WTC11 (cell line): Measurements from ENCODE around the gene RBCK1. TPM values are rescaled to one million over a fixed set of nuclear protein-coding genes. Genes with fewer than 3 reads are reported as not detected.
"Not testable (repeated sequence)": the region's sequence is repeated elsewhere in the genome, so short reads cannot be mapped to it uniquely, and the experiment has no call there.

ENCODE experiments used
- ATAC-seq: fragments of 200-7000 bp; cut with Tn5 transposase; 2 replicates; pipeline ENCODE4 v1.10.0; 2021; ENCODE audit warnings: mild to moderate bottlenecking, moderate library complexity
- CTCF ChIA-PET: fragments of 300-600 bp; sonication (Branson Sonifier 250); formaldehyde crosslinking; loops from one replicate; lab custom pipeline; 2021; ENCODE audit warnings: antibody characterized with exemption; lab: Charles Lee
- POLR2A ChIA-PET: fragments of 350-600 bp; sonication (Branson Sonifier 250); formaldehyde crosslinking; loops from one replicate; lab custom pipeline; 2021; ENCODE audit warnings: antibody characterized with exemption; lab: Charles Lee
- DNase-seq: peaks from one replicate; pipeline ENCODE4 v3.0.0; 2021; ENCODE audit warnings: low spot score
- H3K27ac Mint-ChIP-seq: 2 replicates; pipeline ENCODE4 v1.8.0; 2021; ENCODE audit warnings: mixed read lengths
- H3K27me3 Mint-ChIP-seq: 2 replicates; pipeline ENCODE4 v1.8.0; 2021; ENCODE audit warnings: low read depth, mild to moderate bottlenecking, moderate library complexity, mixed read lengths
- H3K36me3 Mint-ChIP-seq: 2 replicates; pipeline ENCODE4 v1.8.0; 2021; ENCODE audit warnings: mixed read lengths
- H3K4me1 Mint-ChIP-seq: 2 replicates; pipeline ENCODE4 v1.8.0; 2022; ENCODE audit warnings: mixed read lengths
- H3K4me3 Mint-ChIP-seq: 2 replicates; pipeline ENCODE4 v1.8.0; 2021; ENCODE audit warnings: mild to moderate bottlenecking, moderate library complexity, mixed read lengths
- H3K9me3 Mint-ChIP-seq: 2 replicates; pipeline ENCODE4 v1.8.0; 2021; ENCODE audit warnings: mixed read lengths
- AR ChIP-seq: fragments of 250-450 bp; sonication (Bioruptor Pico); IDR thresholded peaks from 2 replicates; pipeline ENCODE4 v1.9.0; 2021; ENCODE audit warnings: mild to moderate bottlenecking
- CREB1 ChIP-seq: sonication (generic); formaldehyde crosslinking; IDR thresholded peaks from 2 replicates; pipeline ENCODE4 v1.8.0; 2023; ENCODE audit warnings: mild to moderate bottlenecking, missing genetic modification reagents
- ELF4 ChIP-seq: sonication (generic); formaldehyde crosslinking; IDR thresholded peaks from 2 replicates; pipeline ENCODE4 v1.8.1; 2022; ENCODE audit warnings: low read depth, mild to moderate bottlenecking, moderate library complexity, missing genetic modification reagents
- FOXK1 ChIP-seq: sonication (generic); formaldehyde crosslinking; IDR thresholded peaks from 2 replicates; pipeline ENCODE4 v1.8.0; 2022; ENCODE audit warnings: mild to moderate bottlenecking, moderate library complexity, missing genetic modification reagents
- FOXP1 ChIP-seq: sonication (generic); formaldehyde crosslinking; IDR thresholded peaks from 2 replicates; pipeline ENCODE4 v1.8.0; 2022; ENCODE audit warnings: missing genetic modification reagents, mild to moderate bottlenecking, moderate library complexity, borderline replicate concordance
- GRHL2 ChIP-seq: fragments of 250-450 bp; sonication (Bioruptor Pico); IDR thresholded peaks from 2 replicates; pipeline ENCODE4 v1.8.0; 2022; ENCODE audit warnings: mild to moderate bottlenecking, moderate library complexity; ENCODE audit not compliant: insufficient replicate concordance, severe bottlenecking
- GTF2I ChIP-seq: fragments of 250-450 bp; sonication (Bioruptor Pico); conservative IDR thresholded peaks from 2 replicates; pipeline ENCODE4 v1.4.0; 2021; ENCODE audit warnings: mild to moderate bottlenecking
- MAX ChIP-seq: sonication (generic); formaldehyde crosslinking; IDR thresholded peaks from 2 replicates; pipeline ENCODE4 v1.8.0; 2022; ENCODE audit warnings: mild to moderate bottlenecking, missing genetic modification reagents
- NR2C2 ChIP-seq: sonication (generic); formaldehyde crosslinking; IDR thresholded peaks from 2 replicates; pipeline ENCODE4 v1.8.0; 2022; ENCODE audit warnings: mild to moderate bottlenecking, missing genetic modification reagents
- RORB ChIP-seq: fragments of 250-450 bp; sonication (Bioruptor Pico); IDR thresholded peaks from 2 replicates; pipeline ENCODE4 v1.9.0; 2021; ENCODE audit warnings: mild to moderate bottlenecking
- SMAD4 ChIP-seq: sonication (generic); formaldehyde crosslinking; IDR thresholded peaks from 2 replicates; pipeline ENCODE4 v1.8.0; 2022; ENCODE audit warnings: mild to moderate bottlenecking, missing genetic modification reagents
- ZBTB21 ChIP-seq: sonication (generic); formaldehyde crosslinking; IDR thresholded peaks from 2 replicates; pipeline ENCODE4 v1.8.1; 2023; ENCODE audit warnings: mild to moderate bottlenecking, missing genetic modification reagents, borderline replicate concordance
- ZNF317 ChIP-seq: sonication (generic); formaldehyde crosslinking; IDR thresholded peaks from 2 replicates; pipeline ENCODE4 v1.8.1; 2023; ENCODE audit warnings: low read depth, mild to moderate bottlenecking, moderate library complexity, missing genetic modification reagents, borderline replicate concordance
- total RNA-seq: library from RNA; stranded (reverse); gene quantifications from 3 replicates; pipeline ENCODE4 v1.2.3, GENCODE V29; 2021
- TF ChIP-seq, protein P1 (sequence below): fragments of 250-450 bp; sonication (Bioruptor Pico); IDR thresholded peaks from 2 replicates; pipeline ENCODE4 v1.9.0; 2021; ENCODE audit warnings: moderate library complexity, mild to moderate bottlenecking, inconsistent platforms, borderline replicate concordance
- TF ChIP-seq, protein P2 (sequence below): fragments of 250-450 bp; sonication (Bioruptor Pico); IDR thresholded peaks from 2 replicates; pipeline ENCODE4 v1.9.0; 2021; ENCODE audit warnings: mild to moderate bottlenecking, borderline replicate concordance
- TF ChIP-seq, protein P3 (sequence below): sonication (generic); formaldehyde crosslinking; IDR thresholded peaks from 2 replicates; pipeline ENCODE4 v1.8.0; 2023; ENCODE audit warnings: missing genetic modification reagents, mild to moderate bottlenecking, borderline replicate concordance
- TF ChIP-seq, protein P4 (sequence below): fragments of 200-600 bp; IDR thresholded peaks from 2 replicates; pipeline ENCODE4 v1.8.0; 2022; ENCODE audit warnings: antibody characterized with exemption
- TF ChIP-seq, protein P5 (sequence below): sonication (generic); formaldehyde crosslinking; IDR thresholded peaks from 2 replicates; pipeline ENCODE4 v1.8.1; 2022; ENCODE audit warnings: low read depth, missing genetic modification reagents, borderline replicate concordance

The RBCK1 gene
- total RNA-seq, 1 experiment from 2014 or later = 75.2 TPM

DNA sequence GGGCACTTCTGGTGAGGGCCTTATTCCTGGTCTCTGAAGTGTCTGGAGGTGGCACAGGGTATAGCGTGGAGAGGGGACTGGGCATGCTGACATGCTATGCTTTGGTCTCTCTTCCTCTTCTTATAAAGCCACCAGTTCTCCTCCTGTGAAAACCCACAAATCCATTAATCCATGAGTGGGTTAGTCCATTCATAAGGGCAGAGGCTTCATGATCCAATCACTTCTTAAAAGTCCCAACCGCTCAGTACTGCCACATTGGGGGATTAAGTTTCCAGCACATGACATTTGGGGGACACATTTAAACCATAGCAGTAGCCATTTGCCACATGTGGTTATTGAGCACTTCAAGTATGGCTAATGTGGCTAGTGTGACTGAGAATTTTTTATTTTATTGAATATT lies 31.3 kb upstream of the RBCK1 start (continued):
- TF ChIP-seq, protein P1, sequence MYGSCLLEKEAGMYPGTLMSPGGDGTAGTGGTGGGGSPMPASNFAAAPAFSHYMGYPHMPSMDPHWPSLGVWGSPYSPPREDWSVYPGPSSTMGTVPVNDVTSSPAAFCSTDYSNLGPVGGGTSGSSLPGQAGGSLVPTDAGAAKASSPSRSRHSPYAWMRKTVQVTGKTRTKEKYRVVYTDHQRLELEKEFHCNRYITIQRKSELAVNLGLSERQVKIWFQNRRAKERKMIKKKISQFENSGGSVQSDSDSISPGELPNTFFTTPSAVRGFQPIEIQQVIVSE (CRISPR knock-in tag) = no peak
- no peak for TF ChIP-seq CREB1 (CRISPR knock-in tag)
- no peak for TF ChIP-seq ELF4 (CRISPR knock-in tag)
- TF ChIP-seq AR (CRISPR knock-in tag) = no peak
- no peak for TF ChIP-seq ZBTB21
- TF ChIP-seq FOXK1 (CRISPR knock-in tag) = no peak
- TF ChIP-seq FOXP1 (CRISPR knock-in tag) = no peak
- no peak for TF ChIP-seq SMAD4 (CRISPR knock-in tag)

DNA sequence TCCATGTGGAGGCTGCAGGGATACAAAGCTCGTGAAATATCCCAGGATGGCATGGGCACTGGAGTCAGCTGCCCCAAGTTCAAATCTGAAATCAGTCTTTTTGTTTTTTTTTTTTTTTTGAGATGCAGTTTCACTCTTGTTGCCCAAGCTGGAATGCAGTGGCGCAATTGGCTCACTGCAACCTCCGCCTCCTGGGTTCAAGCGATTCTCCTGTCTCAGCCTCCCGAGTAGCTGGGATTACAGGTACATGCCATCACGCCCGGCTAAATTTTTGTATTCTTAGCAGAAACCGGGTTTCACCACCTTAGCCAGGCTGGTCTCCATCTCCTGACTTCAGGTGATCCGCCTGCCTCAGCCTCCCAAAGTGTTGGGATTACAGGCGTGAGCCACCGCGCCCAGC lies 30.5 kb upstream of the RBCK1 start:
- H3K27me3 Mint-ChIP-seq = peaks cover 21% of the 10 kb centered on the region
- H3K36me3 Mint-ChIP-seq, CTCF ChIA-PET, H3K4me1 Mint-ChIP-seq, DNase-seq, H3K9me3 Mint-ChIP-seq, H3K27ac Mint-ChIP-seq, ATAC-seq, POLR2A ChIA-PET, H3K4me3 Mint-ChIP-seq: not testable (repeated sequence)

GRCh38 chr20:378961-379336 lies 29.1 kb upstream of the RBCK1 start:
- H3K4me3 Mint-ChIP-seq = no peak overlapping the region
- ATAC-seq (no peak), DNase-seq (no peak)
- POLR2A ChIA-PET = interaction anchor here (0.7 to 1.1 kb wide), 2 partner anchors 68 to 330 kb away, joined by 4 read pairs; no protein-coding TSS in a partner anchor
- H3K27me3 Mint-ChIP-seq = peaks cover 30% of the 10 kb centered on the region
- no peaks in the 10 kb centered on the region for H3K4me1 Mint-ChIP-seq
- no peaks in the 10 kb centered on the region for H3K36me3 Mint-ChIP-seq
- CTCF ChIA-PET = interaction anchor here (0.7 to 0.9 kb wide), 2 partner anchors 16 to 21 kb away, joined by 3 to 5 read pairs; no protein-coding TSS in a partner anchor
- H3K9me3 Mint-ChIP-seq = no peaks in the 10 kb centered on the region
- no peak overlapping the region for H3K27ac Mint-ChIP-seq
- TF ChIP-seq, protein P2, sequence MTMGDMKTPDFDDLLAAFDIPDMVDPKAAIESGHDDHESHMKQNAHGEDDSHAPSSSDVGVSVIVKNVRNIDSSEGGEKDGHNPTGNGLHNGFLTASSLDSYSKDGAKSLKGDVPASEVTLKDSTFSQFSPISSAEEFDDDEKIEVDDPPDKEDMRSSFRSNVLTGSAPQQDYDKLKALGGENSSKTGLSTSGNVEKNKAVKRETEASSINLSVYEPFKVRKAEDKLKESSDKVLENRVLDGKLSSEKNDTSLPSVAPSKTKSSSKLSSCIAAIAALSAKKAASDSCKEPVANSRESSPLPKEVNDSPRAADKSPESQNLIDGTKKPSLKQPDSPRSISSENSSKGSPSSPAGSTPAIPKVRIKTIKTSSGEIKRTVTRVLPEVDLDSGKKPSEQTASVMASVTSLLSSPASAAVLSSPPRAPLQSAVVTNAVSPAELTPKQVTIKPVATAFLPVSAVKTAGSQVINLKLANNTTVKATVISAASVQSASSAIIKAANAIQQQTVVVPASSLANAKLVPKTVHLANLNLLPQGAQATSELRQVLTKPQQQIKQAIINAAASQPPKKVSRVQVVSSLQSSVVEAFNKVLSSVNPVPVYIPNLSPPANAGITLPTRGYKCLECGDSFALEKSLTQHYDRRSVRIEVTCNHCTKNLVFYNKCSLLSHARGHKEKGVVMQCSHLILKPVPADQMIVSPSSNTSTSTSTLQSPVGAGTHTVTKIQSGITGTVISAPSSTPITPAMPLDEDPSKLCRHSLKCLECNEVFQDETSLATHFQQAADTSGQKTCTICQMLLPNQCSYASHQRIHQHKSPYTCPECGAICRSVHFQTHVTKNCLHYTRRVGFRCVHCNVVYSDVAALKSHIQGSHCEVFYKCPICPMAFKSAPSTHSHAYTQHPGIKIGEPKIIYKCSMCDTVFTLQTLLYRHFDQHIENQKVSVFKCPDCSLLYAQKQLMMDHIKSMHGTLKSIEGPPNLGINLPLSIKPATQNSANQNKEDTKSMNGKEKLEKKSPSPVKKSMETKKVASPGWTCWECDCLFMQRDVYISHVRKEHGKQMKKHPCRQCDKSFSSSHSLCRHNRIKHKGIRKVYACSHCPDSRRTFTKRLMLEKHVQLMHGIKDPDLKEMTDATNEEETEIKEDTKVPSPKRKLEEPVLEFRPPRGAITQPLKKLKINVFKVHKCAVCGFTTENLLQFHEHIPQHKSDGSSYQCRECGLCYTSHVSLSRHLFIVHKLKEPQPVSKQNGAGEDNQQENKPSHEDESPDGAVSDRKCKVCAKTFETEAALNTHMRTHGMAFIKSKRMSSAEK (CRISPR knock-in tag) = no peak
- TF ChIP-seq GRHL2 (CRISPR knock-in tag) (no peak), MAX (CRISPR knock-in tag) (no peak), NR2C2 (CRISPR knock-in tag) (no peak), GTF2I (CRISPR knock-in tag) (no peak), ZNF317 (CRISPR knock-in tag) (no peak), RORB (CRISPR knock-in tag) (no peak)
- TF ChIP-seq, protein P3, sequence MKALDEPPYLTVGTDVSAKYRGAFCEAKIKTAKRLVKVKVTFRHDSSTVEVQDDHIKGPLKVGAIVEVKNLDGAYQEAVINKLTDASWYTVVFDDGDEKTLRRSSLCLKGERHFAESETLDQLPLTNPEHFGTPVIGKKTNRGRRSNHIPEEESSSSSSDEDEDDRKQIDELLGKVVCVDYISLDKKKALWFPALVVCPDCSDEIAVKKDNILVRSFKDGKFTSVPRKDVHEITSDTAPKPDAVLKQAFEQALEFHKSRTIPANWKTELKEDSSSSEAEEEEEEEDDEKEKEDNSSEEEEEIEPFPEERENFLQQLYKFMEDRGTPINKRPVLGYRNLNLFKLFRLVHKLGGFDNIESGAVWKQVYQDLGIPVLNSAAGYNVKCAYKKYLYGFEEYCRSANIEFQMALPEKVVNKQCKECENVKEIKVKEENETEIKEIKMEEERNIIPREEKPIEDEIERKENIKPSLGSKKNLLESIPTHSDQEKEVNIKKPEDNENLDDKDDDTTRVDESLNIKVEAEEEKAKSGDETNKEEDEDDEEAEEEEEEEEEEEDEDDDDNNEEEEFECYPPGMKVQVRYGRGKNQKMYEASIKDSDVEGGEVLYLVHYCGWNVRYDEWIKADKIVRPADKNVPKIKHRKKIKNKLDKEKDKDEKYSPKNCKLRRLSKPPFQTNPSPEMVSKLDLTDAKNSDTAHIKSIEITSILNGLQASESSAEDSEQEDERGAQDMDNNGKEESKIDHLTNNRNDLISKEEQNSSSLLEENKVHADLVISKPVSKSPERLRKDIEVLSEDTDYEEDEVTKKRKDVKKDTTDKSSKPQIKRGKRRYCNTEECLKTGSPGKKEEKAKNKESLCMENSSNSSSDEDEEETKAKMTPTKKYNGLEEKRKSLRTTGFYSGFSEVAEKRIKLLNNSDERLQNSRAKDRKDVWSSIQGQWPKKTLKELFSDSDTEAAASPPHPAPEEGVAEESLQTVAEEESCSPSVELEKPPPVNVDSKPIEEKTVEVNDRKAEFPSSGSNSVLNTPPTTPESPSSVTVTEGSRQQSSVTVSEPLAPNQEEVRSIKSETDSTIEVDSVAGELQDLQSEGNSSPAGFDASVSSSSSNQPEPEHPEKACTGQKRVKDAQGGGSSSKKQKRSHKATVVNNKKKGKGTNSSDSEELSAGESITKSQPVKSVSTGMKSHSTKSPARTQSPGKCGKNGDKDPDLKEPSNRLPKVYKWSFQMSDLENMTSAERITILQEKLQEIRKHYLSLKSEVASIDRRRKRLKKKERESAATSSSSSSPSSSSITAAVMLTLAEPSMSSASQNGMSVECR = no peak
- TF ChIP-seq, protein P4, sequence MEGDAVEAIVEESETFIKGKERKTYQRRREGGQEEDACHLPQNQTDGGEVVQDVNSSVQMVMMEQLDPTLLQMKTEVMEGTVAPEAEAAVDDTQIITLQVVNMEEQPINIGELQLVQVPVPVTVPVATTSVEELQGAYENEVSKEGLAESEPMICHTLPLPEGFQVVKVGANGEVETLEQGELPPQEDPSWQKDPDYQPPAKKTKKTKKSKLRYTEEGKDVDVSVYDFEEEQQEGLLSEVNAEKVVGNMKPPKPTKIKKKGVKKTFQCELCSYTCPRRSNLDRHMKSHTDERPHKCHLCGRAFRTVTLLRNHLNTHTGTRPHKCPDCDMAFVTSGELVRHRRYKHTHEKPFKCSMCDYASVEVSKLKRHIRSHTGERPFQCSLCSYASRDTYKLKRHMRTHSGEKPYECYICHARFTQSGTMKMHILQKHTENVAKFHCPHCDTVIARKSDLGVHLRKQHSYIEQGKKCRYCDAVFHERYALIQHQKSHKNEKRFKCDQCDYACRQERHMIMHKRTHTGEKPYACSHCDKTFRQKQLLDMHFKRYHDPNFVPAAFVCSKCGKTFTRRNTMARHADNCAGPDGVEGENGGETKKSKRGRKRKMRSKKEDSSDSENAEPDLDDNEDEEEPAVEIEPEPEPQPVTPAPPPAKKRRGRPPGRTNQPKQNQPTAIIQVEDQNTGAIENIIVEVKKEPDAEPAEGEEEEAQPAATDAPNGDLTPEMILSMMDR = no peak
- TF ChIP-seq, protein P5, sequence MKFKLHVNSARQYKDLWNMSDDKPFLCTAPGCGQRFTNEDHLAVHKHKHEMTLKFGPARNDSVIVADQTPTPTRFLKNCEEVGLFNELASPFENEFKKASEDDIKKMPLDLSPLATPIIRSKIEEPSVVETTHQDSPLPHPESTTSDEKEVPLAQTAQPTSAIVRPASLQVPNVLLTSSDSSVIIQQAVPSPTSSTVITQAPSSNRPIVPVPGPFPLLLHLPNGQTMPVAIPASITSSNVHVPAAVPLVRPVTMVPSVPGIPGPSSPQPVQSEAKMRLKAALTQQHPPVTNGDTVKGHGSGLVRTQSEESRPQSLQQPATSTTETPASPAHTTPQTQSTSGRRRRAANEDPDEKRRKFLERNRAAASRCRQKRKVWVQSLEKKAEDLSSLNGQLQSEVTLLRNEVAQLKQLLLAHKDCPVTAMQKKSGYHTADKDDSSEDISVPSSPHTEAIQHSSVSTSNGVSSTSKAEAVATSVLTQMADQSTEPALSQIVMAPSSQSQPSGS (CRISPR knock-in tag) = no peak
